Mesothelial cell of epicardium (in vitro differentiated cells): Measurements from ENCODE around the gene ANKMY1. TPM values are rescaled to one million over a fixed set of nuclear protein-coding genes. Genes with fewer than 3 reads are reported as not detected.

Experiments
- DNase-seq, 2 experiments: peaks; one replicate each; pipeline ENCODE4 v3.0.0; 2021; ENCODE audit warnings: low spot score in 2 of 2; ENCODE audit not compliant: unreplicated experiment in 2 of 2
- H3K27ac Mint-ChIP-seq: 2 replicates; pipeline ENCODE4 v1.8.0; 2021; ENCODE audit warnings: mixed read lengths
- H3K27me3 Mint-ChIP-seq: 2 replicates; pipeline ENCODE4 v1.8.0; 2021; ENCODE audit warnings: low read depth, mixed read lengths
- H3K36me3 Mint-ChIP-seq: 2 replicates; pipeline ENCODE4 v1.8.0; 2021; ENCODE audit warnings: mixed read lengths
- H3K4me1 Mint-ChIP-seq: 2 replicates; pipeline ENCODE4 v1.8.0; 2021; ENCODE audit warnings: mixed read lengths
- H3K4me3 Mint-ChIP-seq: 2 replicates; pipeline ENCODE4 v1.8.0; 2021; ENCODE audit warnings: mild to moderate bottlenecking, moderate library complexity, mixed read lengths
- H3K9me3 Mint-ChIP-seq: 2 replicates; pipeline ENCODE4 v1.8.0; 2021; ENCODE audit warnings: mixed read lengths
- total RNA-seq: library from RNA; stranded (reverse); gene quantifications from 3 replicates; pipeline ENCODE4 v1.2.1, GENCODE V29; 2021
- TF ChIP-seq, protein P1 (sequence below): fragments of 200-600 bp; sonication (generic); IDR thresholded peaks from one replicate; pipeline ENCODE4 v1.5.0; 2021; ENCODE audit warnings: antibody characterized with exemption; ENCODE audit not compliant: unreplicated experiment

Gene ANKMY1
- total RNA-seq, 1 donor from 2014 or later: 29.8 TPM

DNA sequence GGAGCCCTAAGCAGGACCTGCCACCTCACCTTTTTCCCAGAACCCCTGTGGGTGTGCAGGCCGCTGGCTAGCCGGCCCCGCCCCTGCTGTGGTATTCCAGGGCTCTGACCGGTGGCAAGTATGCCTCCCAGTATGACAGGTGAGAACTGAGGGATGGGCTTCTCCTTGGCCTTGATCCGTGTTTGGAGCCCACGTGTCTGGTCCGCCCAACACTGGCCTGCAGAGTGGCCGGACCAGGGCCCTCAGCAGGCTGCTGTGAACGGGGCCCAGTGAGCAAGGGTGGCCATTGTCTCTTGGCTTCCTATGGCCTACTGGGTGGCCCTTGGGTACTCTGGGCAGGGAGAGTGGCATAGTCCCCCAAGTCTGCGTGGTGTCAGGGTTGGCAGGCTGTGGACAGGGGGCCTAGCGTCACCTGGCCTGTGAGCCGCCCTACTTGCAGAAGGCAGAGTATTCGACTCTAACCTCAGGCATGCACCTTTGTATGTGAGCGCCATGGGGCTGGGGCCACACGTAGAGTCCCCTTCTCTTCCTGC, 12.3 kb upstream of the ANKMY1 start:
- Mint-ChIP-seq H3K27ac (no peak overlapping the region), H3K4me3 (no peak overlapping the region), H3K4me1 (peaks cover 28% of the 10 kb centered on the region), H3K9me3 (no peaks in the 10 kb centered on the region), H3K27me3 (no peaks in the 10 kb centered on the region), H3K36me3 (no peaks in the 10 kb centered on the region)
- DNase-seq: peak in 1 of 2 experiments; percentile 12
- TF ChIP-seq, protein P1, sequence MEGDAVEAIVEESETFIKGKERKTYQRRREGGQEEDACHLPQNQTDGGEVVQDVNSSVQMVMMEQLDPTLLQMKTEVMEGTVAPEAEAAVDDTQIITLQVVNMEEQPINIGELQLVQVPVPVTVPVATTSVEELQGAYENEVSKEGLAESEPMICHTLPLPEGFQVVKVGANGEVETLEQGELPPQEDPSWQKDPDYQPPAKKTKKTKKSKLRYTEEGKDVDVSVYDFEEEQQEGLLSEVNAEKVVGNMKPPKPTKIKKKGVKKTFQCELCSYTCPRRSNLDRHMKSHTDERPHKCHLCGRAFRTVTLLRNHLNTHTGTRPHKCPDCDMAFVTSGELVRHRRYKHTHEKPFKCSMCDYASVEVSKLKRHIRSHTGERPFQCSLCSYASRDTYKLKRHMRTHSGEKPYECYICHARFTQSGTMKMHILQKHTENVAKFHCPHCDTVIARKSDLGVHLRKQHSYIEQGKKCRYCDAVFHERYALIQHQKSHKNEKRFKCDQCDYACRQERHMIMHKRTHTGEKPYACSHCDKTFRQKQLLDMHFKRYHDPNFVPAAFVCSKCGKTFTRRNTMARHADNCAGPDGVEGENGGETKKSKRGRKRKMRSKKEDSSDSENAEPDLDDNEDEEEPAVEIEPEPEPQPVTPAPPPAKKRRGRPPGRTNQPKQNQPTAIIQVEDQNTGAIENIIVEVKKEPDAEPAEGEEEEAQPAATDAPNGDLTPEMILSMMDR: no peak

DNA sequence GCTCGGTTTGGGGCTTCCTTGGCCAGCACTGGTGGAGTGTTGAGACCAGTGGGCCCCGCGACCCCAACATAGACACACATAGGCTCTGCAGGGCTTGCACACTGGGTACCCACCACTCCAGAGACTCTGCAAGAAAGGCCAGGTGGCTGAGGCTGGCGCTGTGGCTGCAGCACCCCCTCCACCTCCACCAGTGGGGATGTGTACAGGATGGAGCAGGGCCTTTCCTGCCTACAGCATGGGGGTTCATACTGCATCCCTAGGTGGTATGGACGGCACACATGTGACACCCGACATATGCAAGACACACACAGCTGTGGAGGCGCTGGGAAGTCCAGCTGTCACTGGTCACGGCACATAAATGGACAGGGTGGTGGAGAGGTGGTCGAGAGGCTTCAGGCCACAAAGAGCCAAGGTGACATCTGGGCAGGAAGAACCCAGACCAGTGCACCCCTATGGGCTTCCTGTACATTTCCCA, 11.8 kb upstream of the ANKMY1 start:
- H3K4me3 Mint-ChIP-seq: peak overlapping the region; percentile 71
- H3K27me3 Mint-ChIP-seq: no peaks in the 10 kb centered on the region
- H3K4me1 Mint-ChIP-seq: peaks cover 28% of the 10 kb centered on the region
- peak; percentile 10 to 40 for DNase-seq
- H3K36me3 Mint-ChIP-seq: no peaks in the 10 kb centered on the region
- TF ChIP-seq, protein P1: no peak
- H3K9me3 Mint-ChIP-seq: no peaks in the 10 kb centered on the region
- no peak overlapping the region for H3K27ac Mint-ChIP-seq

DNA sequence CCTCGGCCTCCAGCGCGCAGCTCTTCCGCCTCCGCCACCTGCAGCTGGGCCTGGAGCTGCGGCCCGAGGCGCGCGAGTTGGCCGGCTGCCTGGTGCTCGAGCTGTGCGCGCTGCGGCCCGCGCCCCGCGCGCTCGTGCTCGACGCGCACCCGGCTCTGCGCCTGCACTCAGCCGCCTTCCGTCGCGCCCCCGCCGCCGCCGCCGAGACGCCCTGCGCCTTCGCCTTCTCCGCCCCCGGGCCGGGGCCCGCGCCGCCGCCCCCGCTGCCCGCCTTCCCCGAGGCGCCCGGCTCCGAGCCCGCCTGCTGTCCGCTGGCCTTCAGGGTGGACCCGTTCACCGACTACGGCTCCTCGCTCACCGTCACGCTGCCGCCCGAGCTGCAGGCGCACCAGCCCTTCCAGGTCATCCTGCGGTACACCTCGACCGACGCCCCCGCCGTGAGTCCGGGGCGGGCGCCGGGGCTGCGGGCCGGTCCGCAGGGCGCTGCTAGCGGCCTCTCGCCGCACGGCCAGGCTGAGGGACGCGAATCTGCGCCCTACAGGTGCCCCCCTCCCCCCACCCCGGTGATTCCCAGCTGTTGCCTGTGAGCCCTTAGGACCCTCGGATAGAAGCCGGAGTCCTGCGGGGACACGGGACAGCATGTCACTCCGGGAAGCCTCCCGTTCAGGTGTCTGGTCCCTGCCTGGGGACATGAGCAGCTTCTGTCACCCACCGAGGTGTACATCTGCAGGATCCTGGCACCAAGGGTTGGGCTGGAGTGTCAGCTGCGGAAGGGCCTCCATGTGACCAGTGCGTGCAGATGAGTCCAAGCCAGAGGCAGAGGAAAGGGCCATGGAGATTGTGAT, 11.1 kb upstream of the ANKMY1 start:
- H3K9me3 Mint-ChIP-seq: no peaks in the 10 kb centered on the region
- DNase-seq: peak; percentile 47 to 71
- H3K27ac Mint-ChIP-seq: peak overlapping the region; percentile 59
- peaks cover 28% of the 10 kb centered on the region for H3K4me1 Mint-ChIP-seq
- peak overlapping the region; percentile 71 for H3K4me3 Mint-ChIP-seq
- H3K36me3 Mint-ChIP-seq: no peaks in the 10 kb centered on the region
- TF ChIP-seq, protein P1: no peak
- no peaks in the 10 kb centered on the region for H3K27me3 Mint-ChIP-seq

DNA sequence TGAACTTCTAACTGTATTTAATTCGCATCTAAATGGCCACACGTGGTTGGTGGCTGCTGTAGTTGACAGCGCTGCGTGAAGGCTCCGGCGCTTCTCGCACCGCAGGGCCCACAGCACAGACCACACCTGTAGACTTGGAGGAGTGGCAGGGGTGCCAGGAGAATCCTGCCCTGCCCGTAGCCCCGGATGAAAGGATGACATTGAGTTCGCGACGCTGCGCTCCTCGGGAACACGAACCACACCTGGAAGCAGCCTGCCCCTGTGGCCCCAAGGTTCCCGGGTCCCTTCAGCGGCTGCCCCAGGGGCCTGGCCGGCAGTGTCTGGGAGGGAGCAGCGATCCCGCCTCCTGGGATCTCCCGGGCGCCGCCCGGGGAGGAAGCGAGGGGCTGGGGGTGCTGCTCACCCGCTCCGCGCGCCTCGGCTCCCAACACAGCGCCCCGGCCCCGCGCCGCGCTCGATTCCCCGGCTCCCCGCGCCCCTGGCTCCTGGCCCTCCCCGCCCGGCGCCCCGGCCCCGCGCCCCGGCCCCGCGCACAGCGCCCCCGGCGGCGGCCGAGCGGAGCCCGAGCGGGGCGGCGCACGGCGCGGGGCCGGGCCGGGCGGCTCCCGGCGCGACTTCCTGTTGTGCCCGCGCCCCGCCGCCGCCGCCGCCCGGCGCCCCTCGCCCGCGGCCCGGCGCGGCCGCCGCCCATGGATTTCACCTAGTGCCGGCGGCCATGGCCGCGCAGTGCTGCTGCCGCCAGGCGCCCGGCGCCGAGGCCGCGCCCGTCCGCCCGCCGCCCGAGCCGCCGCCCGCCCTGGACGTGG, 10.3 kb upstream of the ANKMY1 start, which contains the start of gene RNPEPL1:
RNPEPL1 (plus strand) TSS at position 613 of the 806 bp plus-strand sequence; CDS start at position 716, 103 bp downstream.
- TF ChIP-seq, protein P1: no peak
- DNase-seq: peak; percentile 50 to 67
- no peaks in the 10 kb centered on the region for H3K27me3 Mint-ChIP-seq
- peak within 1 kb of the TSS; percentile 84 for H3K27ac Mint-ChIP-seq
- H3K9me3 Mint-ChIP-seq: no peaks in the 10 kb centered on the region
- peak within 1 kb of the TSS; percentile 76 for H3K4me3 Mint-ChIP-seq
- H3K36me3 Mint-ChIP-seq: peaks cover 3% of the 10 kb centered on the region
- peaks cover 28% of the 10 kb centered on the region for H3K4me1 Mint-ChIP-seq

DNA sequence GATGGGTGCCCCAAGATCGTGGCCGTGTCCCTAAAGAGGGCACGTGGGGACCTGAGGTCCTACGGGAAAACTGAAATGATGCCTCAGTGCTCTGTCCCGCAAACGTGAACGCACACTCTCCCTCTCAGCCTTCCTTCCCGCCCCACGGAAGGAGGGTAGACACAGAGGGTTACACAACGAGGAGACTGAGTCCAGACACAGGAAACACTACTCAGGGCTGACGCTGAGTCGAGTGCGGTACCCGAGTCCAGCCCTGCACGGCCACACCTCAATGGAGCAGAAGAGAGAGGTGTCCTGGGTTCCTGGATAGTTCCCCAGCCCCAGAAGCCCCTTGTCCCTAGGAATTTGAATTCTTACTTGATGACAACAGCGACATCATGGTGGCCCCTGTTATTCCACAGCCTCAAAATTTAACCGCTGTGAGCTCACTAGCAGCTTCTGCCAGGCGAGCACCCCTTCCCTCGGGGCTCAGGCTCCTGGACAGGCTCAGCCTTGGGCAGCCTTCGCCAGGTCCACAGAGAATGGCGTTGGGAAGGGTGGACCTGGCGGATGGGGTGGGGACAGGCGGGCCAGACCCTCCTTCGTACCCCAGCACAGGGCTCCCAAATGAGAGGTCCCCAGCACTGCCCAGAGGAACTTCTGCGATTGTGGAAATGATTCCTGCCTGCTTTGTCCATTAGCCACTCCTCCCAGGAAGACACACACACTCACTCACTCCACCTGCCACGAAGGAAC, 9.5 kb upstream of the ANKMY1 start:
- Mint-ChIP-seq H3K4me3 (peak overlapping the region; percentile 76), H3K4me1 (peaks cover 28% of the 10 kb centered on the region), H3K36me3 (peaks cover 3% of the 10 kb centered on the region), H3K27me3 (no peaks in the 10 kb centered on the region), H3K27ac (peak overlapping the region; percentile 84), H3K9me3 (no peaks in the 10 kb centered on the region)
- TF ChIP-seq, protein P1: no peak
- DNase-seq: peak; percentile 14 to 38
